GM12878 (cell line): Measurements from ENCODE around the gene CORO7. TPM values are rescaled to one million over a fixed set of nuclear protein-coding genes. Genes with fewer than 3 reads are reported as not detected.

Source experiments
- ATAC-seq: fragments of 200-7000 bp; cut with Tn5 transposase; 3 replicates; pipeline ENCODE4 v1.9.1; 2020; ENCODE audit warnings: mild to moderate bottlenecking, moderate library complexity
- BruUV-seq: library from RNA; stranded (reverse); fragments of 400-500 nt; replicated peaks from 2 replicates; lab custom pipeline; 2021; lab: Mats Ljungman, UMichigan
- CTCF ChIA-PET: fragments of 300-600 bp; sonication (Branson Sonifier 250); formaldehyde crosslinking; extraction: SDS; loops from one replicate; lab custom pipeline; 2021; ENCODE audit warnings: inconsistent platforms; lab: Yijun Ruan, JAX
- POLR2A ChIA-PET: fragments of 350-600 bp; formaldehyde crosslinking; extraction: SDS; loops from one replicate; lab custom pipeline; 2021; ENCODE audit warnings: inconsistent platforms; lab: Charles Lee
- RAD21 ChIA-PET: fragments of 300-600 bp; sonication (Branson Sonifier 250); formaldehyde crosslinking; loops from one replicate; lab custom pipeline; 2023; ENCODE audit warnings: antibody characterized with exemption; ENCODE audit not compliant: unreplicated experiment; lab: Charles Lee
- SMC1A ChIA-PET: fragments of 300-600 bp; sonication (Branson Sonifier 250); formaldehyde crosslinking; loops from one replicate; lab custom pipeline; 2023; ENCODE audit not compliant: unreplicated experiment, uncharacterized antibody; lab: Charles Lee
- DNase-seq: peaks from one replicate; pipeline ENCODE4 v3.0.0-alpha.2; 2011; ENCODE audit warnings: low read depth, low spot score
- FAIRE-seq: peaks from 3 replicates; lab custom pipeline; 2011; peaks lifted over from hg19 to GRCh38; lab: Jason Lieb, UNC
- H2AFZ ChIP-seq: 2 replicates; pipeline ENCODE4 v1.6.0; 2011; ENCODE audit warnings: low read depth, low read length, control low read depth; ENCODE audit not compliant: control insufficient read depth
- H3K27ac ChIP-seq: 2 replicates; pipeline ENCODE4 v1.5.1; 2011; ENCODE audit warnings: control low read depth; ENCODE audit not compliant: control insufficient read depth, insufficient read depth
- H3K27me3 ChIP-seq, 2 experiments: replicated peaks in 1 of 2; 2 replicates each; pipeline versions ENCODE4 v1.6.0 to v1.6.1; 2011; ENCODE audit warnings: low read length in 1 of 2; ENCODE audit not compliant: control insufficient read depth in 2 of 2, insufficient read depth in 2 of 2
- H3K36me3 ChIP-seq, 2 experiments: 2 replicates each; pipeline ENCODE4 v1.5.1; 2011; ENCODE audit warnings: low read length in 1 of 2; ENCODE audit not compliant: control insufficient read depth in 2 of 2, insufficient read depth in 2 of 2
- H3K4me1 ChIP-seq: 2 replicates; pipeline ENCODE4 v1.6.1; 2011; ENCODE audit warnings: mild to moderate bottlenecking, low read length, moderate library complexity, mixed read lengths; ENCODE audit not compliant: control insufficient read depth, insufficient read depth
- H3K4me2 ChIP-seq: 2 replicates; pipeline ENCODE4 v1.6.0; 2011; ENCODE audit warnings: control low read depth; ENCODE audit not compliant: control insufficient read depth, insufficient read depth
- H3K4me3 ChIP-seq: fragments of 200-600 bp; sonication (generic); 2 replicates; pipeline ENCODE4 v1.5.1; 2016
- H3K79me2 ChIP-seq: 2 replicates; pipeline ENCODE4 v1.6.0; 2011; ENCODE audit warnings: low read length; ENCODE audit not compliant: control insufficient read depth, insufficient read depth
- H3K9ac ChIP-seq: 2 replicates; pipeline ENCODE4 v1.8.0; 2011; ENCODE audit warnings: low read length, control low read depth, mixed read lengths; ENCODE audit not compliant: control insufficient read depth, insufficient read depth
- H3K9me3 ChIP-seq: replicated peaks from 3 replicates; pipeline ENCODE4 v1.5.1; 2011; ENCODE audit warnings: mild to moderate bottlenecking, low read length; ENCODE audit not compliant: control insufficient read depth, insufficient read depth
- H4K20me1 ChIP-seq: 2 replicates; pipeline ENCODE4 v1.6.0; 2011; ENCODE audit not compliant: control insufficient read depth, insufficient read depth
- BCL11A ChIP-seq: IDR thresholded peaks from 2 replicates; pipeline ENCODE4 v1.6.1; 2011; ENCODE audit warnings: low read depth, low read length
- CBFB ChIP-seq: IDR thresholded peaks from 2 replicates; pipeline ENCODE4 v1.6.1; 2016; ENCODE audit warnings: antibody characterized with exemption, low read depth
- ESRRA ChIP-seq: IDR thresholded peaks from 2 replicates; pipeline ENCODE4 v1.6.1; 2012; ENCODE audit warnings: mild to moderate bottlenecking, low read length, improper control_type of control experiment
- EZH2 ChIP-seq: IDR thresholded peaks from 2 replicates; pipeline ENCODE4 v1.6.1; 2012; ENCODE audit warnings: low read depth, mild to moderate bottlenecking, control low read depth, inconsistent platforms, low read length, borderline replicate concordance; ENCODE audit not compliant: control insufficient read depth
- FOS ChIP-seq: IDR thresholded peaks from 3 replicates; pipeline ENCODE4 v1.6.1; 2011; ENCODE audit warnings: borderline replicate concordance; ENCODE audit not compliant: insufficient read length; ENCODE audit errors: extremely low read depth
- GABPA ChIP-seq: IDR thresholded peaks from 2 replicates; pipeline ENCODE4 v1.6.1; 2014; ENCODE audit warnings: antibody characterized with exemption, low read depth, mild to moderate bottlenecking, inconsistent platforms
- HCFC1 ChIP-seq: fragments of 150-350 bp; IDR thresholded peaks from 2 replicates; pipeline ENCODE4 v1.6.1; 2014; ENCODE audit warnings: low read length
- IRF4 ChIP-seq: IDR thresholded peaks from 2 replicates; pipeline ENCODE4 v1.6.1; 2011; ENCODE audit warnings: low read depth, low read length
- NFYA ChIP-seq: IDR thresholded peaks from 2 replicates; pipeline ENCODE4 v1.6.1; 2011; ENCODE audit warnings: low read depth, mild to moderate bottlenecking, low read length, improper control_type of control experiment, borderline replicate concordance
- SKIL ChIP-seq: fragments of 450-650 bp; IDR thresholded peaks from 2 replicates; pipeline ENCODE4 v1.6.1; 2017; ENCODE audit warnings: mild to moderate bottlenecking, low read depth, inconsistent platforms; ENCODE audit not compliant: poor library complexity, severe bottlenecking
- SMAD1 ChIP-seq: fragments of 450-650 bp; IDR thresholded peaks from 2 replicates; pipeline ENCODE4 v1.6.1; 2018; ENCODE audit warnings: mild to moderate bottlenecking, low read depth; ENCODE audit not compliant: partially characterized antibody
- SMC3 ChIP-seq: IDR thresholded peaks from 2 replicates; pipeline ENCODE4 v1.6.1; 2011; ENCODE audit warnings: low read length, improper control_type of control experiment, borderline replicate concordance
- SREBF2 ChIP-seq: IDR thresholded peaks from 2 replicates; pipeline ENCODE4 v1.6.1; 2012; ENCODE audit warnings: mild to moderate bottlenecking, low read length
- SRF ChIP-seq, 2 experiments: IDR thresholded peaks; 2 replicates each; pipeline ENCODE4 v1.6.1; 2011; ENCODE audit warnings: low read depth in 2 of 2, low read length in 2 of 2, mild to moderate bottlenecking in 1 of 2, moderate library complexity in 1 of 2
- SUPT20H ChIP-seq: IDR thresholded peaks from 2 replicates; pipeline ENCODE4 v1.6.1; 2011; ENCODE audit warnings: low read depth, mild to moderate bottlenecking, low read length, moderate library complexity, borderline replicate concordance; ENCODE audit not compliant: control insufficient read depth
- SUZ12 ChIP-seq: fragments of 200-600 bp; sonication (generic); IDR thresholded peaks from one replicate; pipeline ENCODE4 v1.6.1; 2018; ENCODE audit warnings: antibody characterized with exemption, mild to moderate bottlenecking; ENCODE audit not compliant: unreplicated experiment
- TAF1 ChIP-seq: IDR thresholded peaks from 2 replicates; pipeline ENCODE4 v1.6.1; 2011; ENCODE audit warnings: mild to moderate bottlenecking, low read depth, low read length, borderline replicate concordance
- TCF7 ChIP-seq: IDR thresholded peaks from 2 replicates; pipeline ENCODE4 v1.6.1; 2014; ENCODE audit warnings: antibody characterized with exemption, borderline replicate concordance
- WGBS: methylation state at CpG from one replicate; pipeline ENCODE4 v1.1.6; 2016; ENCODE audit warnings: low lambda C conversion rate; ENCODE audit not compliant: insufficient replicate concordance, insufficient coverage; ENCODE audit errors: missing lambda C conversion rate; 5-methylcytosine and 5-hydroxymethylcytosine counted together
- in situ Hi-C: fragments of 300-500 bp; cut with MboI; formaldehyde crosslinking; loops from 9 replicates; pipeline ENCODE4 v1.14.3; 2018; ENCODE audit warnings: mixed read lengths
- intact Hi-C: fragments of 100-400 bp; cut with micrococcal nuclease; formaldehyde crosslinking; loops from one replicate; pipeline ENCODE4 v1.14.2; 2022; ENCODE audit not compliant: unreplicated experiment
- polyA plus RNA-seq, 11 experiments: library from polyadenylated mRNA; depleted of rRNA in 4 of 11; unstranded in 6 of 11; stranded (reverse) in 5 of 11; fragments of >200 nt; fragmentation: Nextera tagmentation in 4 of 11; fragmentation: Illumina TruSeq in 1 of 11; extraction: Ambion mirVana in 4 of 11; extraction: Trizol in 1 of 11; gene quantifications; 1 replicate in 1 of 11; 2 replicates in 10 of 11; pipeline versions ENCODE4 v1.2.1 to v1.2.3, GENCODE V29; 2011 to 2016; ENCODE audit warnings: inconsistent platforms in 2 of 11, missing spikeins in 2 of 11, low read depth in 1 of 11
- total RNA-seq, 4 experiments: library from RNA; depleted of rRNA in 3 of 4; stranded (reverse); fragments of >200 nt in 3 of 4; fragmentation: Illumina TruSeq in 1 of 4; extraction: Trizol in 1 of 4; gene quantifications; 2 replicates each; pipeline versions ENCODE4 v1.2.1 to v1.2.3, GENCODE V29; 2013 to 2021
- TF ChIP-seq, protein P1 (sequence below): IDR thresholded peaks from 2 replicates; pipeline ENCODE4 v1.6.1; 2011; ENCODE audit warnings: borderline replicate concordance, low read depth, mild to moderate bottlenecking, moderate library complexity, mixed read lengths, low read length; ENCODE audit not compliant: insufficient read depth; ENCODE audit errors: extremely low read length

CORO7 gene
- total and polyA plus RNA-seq, 10 of the 15 experiments (the other 5 are each of a cell fraction or from before 2014, with no cell fraction given), result 0.64 to 89.2 (median 43.7) TPM

- H3K4me3 ChIP-seq, result no peak overlapping the region
- DNase-seq (no peak), ATAC-seq (no peak), FAIRE-seq (no peak)
- no peaks in the 10 kb centered on the region for H3K27me3 ChIP-seq
- ChIA-PET SMC1A (interaction anchor here (1.1 kb wide), 1 partner anchor 9 kb away, joined by 3 read pairs; no protein-coding TSS in a partner anchor), RAD21 (no interaction called here), CTCF (interaction anchor here (0.9 to 1.6 kb wide), 3 partner anchors 8 to 63 kb away, joined by 3 to 5 read pairs (median 4); no protein-coding TSS in a partner anchor), POLR2A (interaction anchor here (0.6 kb wide), 2 partner anchors 26 to 50 kb away, joined by 3 read pairs; no protein-coding TSS in a partner anchor)
- H3K4me1 ChIP-seq, result no peaks in the 10 kb centered on the region
- H2AFZ ChIP-seq, result no peak overlapping the region
- H3K9ac ChIP-seq, result no peak overlapping the region
- no TSS peak for BruUV-seq
- intact Hi-C loops (loop anchor here (10.0 kb wide), 1 partner anchor 135 kb away; no protein-coding TSS in a partner anchor), in situ Hi-C loops (no loop called here)
- H3K9me3 ChIP-seq, result no peaks in the 10 kb centered on the region
- H4K20me1 ChIP-seq, result 0 out of 2 replicates have a peak, but pooled peaks cover under 1% of the 10 kb centered on the region
- peaks cover 5% of the 10 kb centered on the region for H3K79me2 ChIP-seq
- TF ChIP-seq EZH2 (no peak), SREBF2 (no peak), BCL11A (no peak), CBFB (no peak), NFYA (no peak), HCFC1 (no peak), GABPA (no peak), SKIL (no peak), SMAD1 (no peak), FOS (no peak), IRF4 (no peak), ESRRA (no peak), SUZ12 (no peak), TCF7 (no peak), SRF (IDR thresholded peaks at IDR 0.05; ENCODE audit: low read depth in 2 of 2, low read length in 2 of 2) (no peak), TAF1 (no peak), SUPT20H (no peak), SMC3 (no peak)
- TF ChIP-seq, protein P1, sequence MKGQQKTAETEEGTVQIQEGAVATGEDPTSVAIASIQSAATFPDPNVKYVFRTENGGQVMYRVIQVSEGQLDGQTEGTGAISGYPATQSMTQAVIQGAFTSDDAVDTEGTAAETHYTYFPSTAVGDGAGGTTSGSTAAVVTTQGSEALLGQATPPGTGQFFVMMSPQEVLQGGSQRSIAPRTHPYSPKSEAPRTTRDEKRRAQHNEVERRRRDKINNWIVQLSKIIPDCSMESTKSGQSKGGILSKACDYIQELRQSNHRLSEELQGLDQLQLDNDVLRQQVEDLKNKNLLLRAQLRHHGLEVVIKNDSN, result no peak
- no peak overlapping the region for H3K4me2 ChIP-seq
- H3K27ac ChIP-seq, result no peak overlapping the region
- H3K36me3 ChIP-seq, result peaks cover 0 to 19% of the 10 kb centered on the region in 2 experiments; a peak in 3 of 4 replicates
- 66% methylated on average over 14 of the region's 14 CpGs for WGBS
These were observed 76.5 kb downstream of the CORO7 start for GRCh38 chr16:4339909-4340308.
